ENCODE data around the gene PIP5K1B. TPM values are rescaled to one million over a fixed set of nuclear protein-coding genes. Genes with fewer than 3 reads are reported as not detected.

The PIP5K1B gene
- total RNA-seq, 1 donor from 2014 or later, result not detected

DNA sequence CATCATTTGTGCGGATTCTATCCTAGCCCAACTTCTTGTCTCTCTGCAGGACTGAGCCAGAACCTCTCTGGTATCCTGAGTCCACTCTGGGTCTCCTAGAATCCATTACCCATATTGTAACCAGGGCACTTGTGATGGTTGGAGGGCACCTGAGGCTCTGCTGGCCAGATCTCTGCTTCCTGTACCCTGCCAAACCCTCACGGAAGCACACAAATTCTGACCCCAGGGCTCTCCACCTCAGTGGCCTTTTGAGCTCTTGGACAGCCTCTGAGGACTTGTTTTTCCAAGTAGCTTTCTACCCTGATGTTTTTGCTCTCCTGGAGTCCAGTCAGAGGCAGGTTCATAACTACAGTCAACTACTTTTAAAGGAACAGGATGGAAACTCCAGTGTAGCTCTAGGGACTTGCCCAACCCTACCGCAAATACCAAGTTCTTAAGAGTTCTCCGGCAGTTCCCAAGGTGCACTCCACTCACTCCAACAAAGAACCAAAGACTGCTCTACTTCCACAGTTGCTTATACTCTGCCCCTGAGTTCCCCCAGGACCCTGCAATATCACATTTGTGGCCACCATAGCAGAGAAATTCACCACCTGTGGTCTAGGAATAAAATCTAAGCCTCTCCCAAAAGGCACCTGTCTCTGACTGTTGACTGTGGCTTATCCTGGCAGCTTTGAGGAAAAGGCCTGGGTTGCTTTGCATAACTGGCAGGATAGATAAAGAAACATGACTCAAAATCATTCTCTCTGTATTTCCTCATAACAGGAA lies 9.6 kb downstream of the PIP5K1B start:
- DNase-seq (ENCODE audit: low read depth), result no peak
- TF ChIP-seq CTCF (conservative IDR thresholded peaks at IDR 0.05; ENCODE audit: low read depth, low read length), result no peak
- no peak overlapping the region for H3K4me3 ChIP-seq (ENCODE audit: low read depth, low read length)

DNA sequence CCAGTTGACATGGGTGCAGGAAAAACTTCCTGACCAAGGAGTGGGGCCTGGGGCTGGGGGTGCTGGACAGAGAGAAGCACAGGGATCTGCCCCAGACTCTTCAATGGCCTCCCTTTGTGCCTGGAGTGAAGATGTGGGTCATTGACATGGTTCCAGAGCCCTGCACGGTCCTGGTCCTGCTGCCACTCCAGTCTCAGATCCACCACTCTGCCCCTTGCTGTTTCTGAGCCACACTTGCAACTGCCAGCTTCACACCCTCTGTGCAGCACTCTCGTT lies 10.1 kb downstream of the PIP5K1B start:
- no peak overlapping the region for H3K4me3 ChIP-seq (ENCODE audit: low read depth, low read length)
- DNase-seq (ENCODE audit: low read depth), result no peak
- no peak for TF ChIP-seq CTCF (conservative IDR thresholded peaks at IDR 0.05; ENCODE audit: low read depth, low read length)

DNA sequence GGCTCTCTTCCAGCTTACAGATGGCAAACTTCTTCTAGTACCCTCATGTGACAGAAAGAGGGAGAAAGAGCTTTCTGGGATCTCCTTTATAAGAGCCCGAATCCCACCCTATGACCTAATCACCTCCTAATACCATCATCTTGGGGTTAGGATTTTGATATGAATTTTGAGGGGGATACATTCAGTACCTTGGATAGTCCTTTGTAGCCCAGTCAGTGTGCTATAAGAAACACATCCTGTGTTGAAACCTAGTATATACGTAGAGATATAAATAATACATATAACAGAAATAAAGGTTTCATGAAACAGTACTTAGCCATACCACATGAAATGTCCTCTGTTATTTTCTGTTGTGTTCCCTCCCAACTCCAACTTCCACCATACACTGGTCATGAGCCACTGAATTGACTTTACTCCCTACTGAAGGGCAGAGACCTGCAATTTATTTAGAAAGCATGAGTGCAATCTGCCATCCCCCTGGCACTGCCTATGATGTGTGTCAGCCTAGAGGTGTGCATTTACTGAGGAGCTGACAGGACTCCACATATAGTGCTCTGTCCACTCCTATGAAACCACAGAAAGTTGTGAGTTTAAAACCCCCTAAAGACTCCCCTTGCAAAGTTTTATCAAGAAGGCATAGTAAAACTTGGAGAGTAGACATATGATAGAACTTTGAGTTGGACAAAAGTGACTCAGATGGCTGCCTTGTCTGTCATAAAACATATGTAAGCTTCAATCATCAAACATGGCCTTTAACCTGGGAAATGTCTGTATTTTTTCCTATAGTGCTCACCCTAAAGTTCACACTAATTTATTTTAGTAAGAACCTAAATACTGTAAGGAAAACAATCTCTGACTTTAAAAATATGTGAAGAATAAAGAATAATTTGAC lies 12.8 kb downstream of the PIP5K1B start:
- no peak overlapping the region for H3K4me3 ChIP-seq (ENCODE audit: low read depth, low read length)

DNA sequence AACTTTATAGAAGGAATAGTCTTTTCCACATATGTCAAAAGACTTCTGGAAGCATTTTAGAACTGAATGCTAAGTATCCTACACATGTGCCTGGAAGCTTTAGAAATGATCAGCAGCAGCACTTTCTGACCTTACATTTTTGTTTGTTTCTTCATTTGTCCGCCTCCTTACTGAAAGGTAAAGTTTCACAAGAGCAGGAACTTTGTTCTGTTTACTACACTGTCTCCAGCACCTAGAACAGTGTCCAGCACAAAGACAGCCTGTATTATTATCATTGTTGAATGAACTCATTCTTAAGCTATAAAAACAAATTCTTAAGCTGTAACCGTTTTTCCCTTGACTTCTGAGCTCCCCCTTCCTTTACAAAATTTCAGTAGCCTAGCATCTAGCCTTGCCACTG lies 14.8 kb downstream of the PIP5K1B start:
- no peak for TF ChIP-seq CTCF (conservative IDR thresholded peaks at IDR 0.05; ENCODE audit: low read depth, low read length)
- no peak overlapping the region for H3K4me3 ChIP-seq (ENCODE audit: low read depth, low read length)
- no peak for DNase-seq (ENCODE audit: low read depth)

More for the DNA sequence above, 12.8 kb downstream of the PIP5K1B start:
- DNase-seq (ENCODE audit: low read depth), result no peak
- no peak for TF ChIP-seq CTCF (conservative IDR thresholded peaks at IDR 0.05; ENCODE audit: low read depth, low read length)

GRCh38 chr9:68720656-68721313 lies 15.7 kb downstream of the PIP5K1B start:
- no peak for TF ChIP-seq CTCF (conservative IDR thresholded peaks at IDR 0.05; ENCODE audit: low read depth, low read length)

GRCh38 chr9:68721666-68722330 lies 16.8 kb downstream of the PIP5K1B start:
- TF ChIP-seq CTCF (conservative IDR thresholded peaks at IDR 0.05; ENCODE audit: low read depth, low read length), result no peak
- DNase-seq (ENCODE audit: low read depth), result no peak
- H3K4me3 ChIP-seq (ENCODE audit: low read depth, low read length), result no peak overlapping the region

More at GRCh38 chr9:68720656-68721313, 15.7 kb downstream of the PIP5K1B start:
- DNase-seq (ENCODE audit: low read depth), result no peak
- no peak overlapping the region for H3K4me3 ChIP-seq (ENCODE audit: low read depth, low read length)

All from epithelial cell of proximal tubule (primary cell).